ENCODE measurements around the gene FRS2.
A peak's percentile ranks its signal among the peaks of the same experiment; 100 is the strongest.
"Not testable (repeated sequence)": the region's sequence is repeated elsewhere in the genome, so short reads cannot be mapped to it uniquely, and the experiment has no call there.

Gene FRS2

DNA sequence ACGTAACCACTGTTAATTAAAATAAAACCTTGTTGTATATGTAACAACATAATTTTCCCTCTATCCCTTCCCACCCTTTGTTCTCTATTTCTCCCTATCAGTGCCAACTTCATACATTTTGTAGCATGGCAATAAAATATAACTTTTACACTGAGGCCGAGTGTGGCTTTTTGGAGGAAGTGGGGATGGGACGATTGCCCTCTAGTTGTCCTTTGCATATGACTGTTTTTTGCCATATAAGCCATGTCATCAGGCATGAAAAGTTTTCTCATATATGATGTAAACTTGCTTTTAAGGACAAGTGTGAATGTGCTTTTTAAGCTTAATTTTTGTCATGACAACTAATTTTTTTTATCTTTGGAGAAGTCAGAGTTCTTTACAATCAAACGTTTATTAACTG lies 108.8 kb downstream of the FRS2 start:
- no peak for DNase-seq (ENCODE audit: low read depth in 2 of 2)

DNA sequence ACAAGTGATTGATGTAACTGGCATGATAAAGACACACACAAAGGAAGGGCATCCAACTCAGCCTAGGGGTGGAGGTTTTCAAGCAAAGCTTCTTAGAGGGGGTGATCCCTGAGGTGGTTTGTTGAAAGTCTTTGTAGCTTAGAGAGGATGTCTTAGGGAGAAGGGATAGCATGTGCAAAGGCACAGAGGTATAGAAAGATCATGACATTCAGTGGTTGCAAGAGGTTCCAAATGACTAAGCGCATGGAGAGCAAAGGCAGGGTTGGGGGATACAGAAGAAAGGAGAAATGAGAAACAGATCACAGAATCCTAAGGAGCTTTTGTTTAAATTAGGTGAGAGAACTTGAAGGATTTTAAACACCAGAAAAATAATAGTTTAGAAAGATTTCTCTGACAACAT lies 109.9 kb downstream of the FRS2 start:
- DNase-seq (ENCODE audit: low read depth in 2 of 2): no peak

DNA sequence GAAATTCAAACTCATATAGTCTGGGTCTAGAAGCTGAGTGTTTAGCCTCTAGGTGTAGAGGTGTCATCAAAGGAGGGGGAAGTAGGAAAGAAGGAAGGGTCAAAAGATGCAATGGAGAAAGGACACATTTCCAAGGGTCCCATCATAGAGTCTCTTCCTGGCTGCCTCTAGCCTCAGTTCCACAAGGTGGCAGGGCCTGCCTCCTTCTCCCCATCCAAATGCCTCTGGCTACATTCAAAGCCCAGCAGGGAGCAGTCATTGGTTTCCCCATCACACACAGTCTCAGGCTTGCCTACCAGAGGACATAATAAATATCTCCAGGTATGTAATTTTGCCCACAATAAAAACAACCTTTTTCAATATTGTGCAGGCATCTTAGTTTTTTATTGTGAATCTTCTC lies 113.0 kb downstream of the FRS2 start:
- DNase-seq (ENCODE audit: low read depth in 2 of 2): no peak

DNA sequence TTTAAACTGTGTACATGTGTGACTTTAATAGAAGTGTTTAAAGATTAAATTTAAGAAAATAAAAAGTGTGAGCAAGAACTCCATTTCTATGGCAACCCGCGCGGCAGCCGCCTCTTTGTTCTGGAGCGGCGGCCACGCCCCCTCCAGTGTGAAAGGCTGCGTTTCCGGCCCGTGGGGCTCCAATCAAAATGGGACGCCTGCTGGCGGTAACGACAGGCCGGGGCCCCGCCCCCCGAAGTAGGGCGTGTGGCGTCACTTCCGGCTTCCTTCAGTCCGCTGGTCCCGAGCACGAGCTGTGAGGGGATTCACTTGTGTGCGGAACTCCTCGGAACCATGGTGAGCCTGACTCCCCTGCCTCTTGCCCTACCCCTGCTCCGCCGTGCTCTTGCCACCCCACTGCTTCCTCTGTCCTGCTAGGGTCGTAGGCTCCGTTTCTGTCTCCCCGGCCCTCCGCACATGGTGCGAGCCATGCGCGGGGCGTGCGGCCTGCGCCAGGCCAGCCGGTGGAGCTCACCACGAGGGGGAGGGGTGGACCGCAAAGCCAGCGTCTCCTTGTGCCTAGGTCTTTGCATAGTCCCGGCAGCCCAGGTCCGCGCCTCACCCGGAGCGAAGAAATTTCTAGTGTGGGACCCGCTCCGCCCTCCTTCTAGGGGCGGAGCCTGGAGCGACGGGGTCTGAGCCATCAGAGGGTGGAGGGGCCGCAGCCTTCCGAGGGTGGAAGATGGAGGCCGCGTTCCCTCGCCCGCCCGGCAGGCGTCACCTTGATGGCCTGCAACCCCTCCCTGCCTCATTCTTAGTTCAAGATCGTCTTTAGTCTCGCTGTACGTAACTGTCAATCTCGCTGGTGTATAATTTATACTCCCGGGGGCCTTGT lies 115.2 kb downstream of the FRS2 start, which contains the start of gene CCT2:
Gene CCT2 (plus strand): TSS at position 271 of the 874 bp plus-strand sequence. CDS start 63 bp downstream, at position 334.
- DNase-seq (ENCODE audit: low read depth in 2 of 2): peak; percentile 93 to 95

DNA sequence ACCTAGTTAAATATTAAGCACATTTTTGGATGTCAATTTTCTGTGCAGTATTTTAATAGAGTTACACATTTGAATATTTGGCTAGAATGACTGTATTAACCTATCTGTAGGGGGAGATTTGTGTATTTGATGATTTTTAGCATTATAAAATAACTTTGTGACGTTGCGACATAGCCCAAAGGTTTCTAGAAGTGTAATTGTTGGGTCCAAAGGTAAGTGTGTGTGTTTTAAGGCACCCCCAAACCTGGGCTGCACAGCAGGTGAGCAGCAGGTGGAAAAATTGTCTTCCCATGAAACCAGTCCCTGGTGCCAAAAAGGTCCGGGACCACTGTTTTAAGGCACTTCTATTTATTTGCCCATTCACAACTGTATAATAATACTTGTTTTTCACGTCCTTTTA lies 118.3 kb downstream of the FRS2 start:
- no peak for DNase-seq (ENCODE audit: low read depth in 2 of 2)

DNA sequence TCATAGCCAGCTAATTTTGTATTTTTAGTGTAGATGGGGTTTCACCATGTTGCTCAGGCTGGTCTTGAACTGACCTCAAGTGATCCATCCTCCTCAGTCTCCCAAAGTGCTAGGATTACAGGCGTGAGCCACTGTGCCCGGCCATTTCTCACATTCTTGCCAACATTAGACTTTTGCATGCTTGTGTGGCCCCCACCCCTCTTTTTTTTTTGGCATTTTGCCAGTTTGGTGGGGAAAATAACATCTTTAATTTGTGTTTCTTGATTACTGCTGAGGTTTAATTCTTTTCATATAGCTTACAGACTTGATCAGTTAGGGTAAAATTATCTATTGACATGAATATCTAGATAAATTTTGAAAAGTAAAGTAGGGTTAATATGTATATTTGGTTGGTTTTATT lies 118.9 kb downstream of the FRS2 start:
- no peak for DNase-seq (ENCODE audit: low read depth in 2 of 2)

DNA sequence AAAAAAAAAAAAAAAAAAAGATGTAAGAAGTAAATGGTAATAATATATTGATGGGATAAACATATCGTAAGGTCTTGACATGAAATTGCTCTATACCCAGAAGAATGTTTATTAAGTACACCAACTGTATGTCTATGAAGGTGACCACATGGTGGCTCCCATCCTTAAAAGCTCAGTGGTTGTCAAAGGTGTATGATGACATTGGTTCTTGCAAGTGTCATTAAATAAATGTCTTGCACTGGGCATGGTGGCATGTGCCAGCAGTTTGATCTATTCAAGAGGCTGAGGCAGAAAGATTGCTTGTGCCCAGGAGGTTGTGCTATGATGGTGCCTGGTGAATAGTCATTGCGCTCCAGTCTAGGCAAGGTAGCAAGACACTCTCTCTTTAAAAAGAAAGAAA lies 125.5 kb downstream of the FRS2 start:
- no peak for DNase-seq (ENCODE audit: low read depth in 2 of 2)

DNA sequence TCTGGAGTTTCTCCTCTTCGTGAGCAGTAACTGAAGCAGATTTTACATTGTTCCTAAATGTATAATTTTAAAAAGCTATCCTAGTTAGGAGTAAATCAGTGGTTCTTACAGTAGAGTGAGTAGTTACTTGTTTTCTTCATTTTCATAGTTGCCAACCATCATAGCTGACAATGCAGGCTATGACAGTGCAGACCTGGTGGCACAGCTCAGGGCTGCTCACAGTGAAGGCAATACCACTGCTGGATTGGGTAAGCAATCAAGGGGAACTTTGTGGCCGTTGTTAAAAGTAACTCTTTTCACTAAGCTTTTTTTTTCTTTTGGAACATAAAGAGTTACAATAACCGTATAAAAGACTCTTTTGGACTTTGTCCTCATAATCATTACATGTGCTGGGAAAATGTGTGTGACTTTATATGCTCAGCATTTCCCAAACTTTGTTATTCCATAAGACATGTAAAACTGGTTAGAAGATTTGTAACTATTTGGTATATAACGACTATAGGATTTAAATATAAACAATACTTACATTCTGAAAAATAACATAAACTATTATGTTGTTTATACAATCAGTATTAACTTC lies 128.1 kb downstream of the FRS2 start:
- DNase-seq (ENCODE audit: low read depth in 2 of 2): no peak

DNA sequence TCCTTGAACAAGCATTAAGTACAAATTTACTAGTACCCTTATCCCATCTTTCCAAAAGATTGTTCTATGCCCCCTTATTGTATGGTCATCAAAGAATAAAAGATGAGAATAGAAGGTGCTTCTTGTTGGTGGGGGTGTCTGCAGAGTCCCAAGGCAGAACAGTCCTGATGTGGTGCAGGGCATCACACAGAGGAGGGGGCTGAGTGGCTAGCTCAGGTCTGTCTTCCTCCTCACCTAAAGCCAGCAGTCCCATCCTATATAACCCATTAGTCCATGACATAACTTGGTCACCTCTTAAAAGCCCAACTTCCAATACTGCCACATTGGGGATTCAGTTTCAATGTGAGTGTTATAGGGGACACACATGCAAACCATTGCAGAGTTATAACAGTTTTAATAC lies 130.6 kb downstream of the FRS2 start:
- DNase-seq (ENCODE audit: low read depth in 2 of 2): no peak

DNA sequence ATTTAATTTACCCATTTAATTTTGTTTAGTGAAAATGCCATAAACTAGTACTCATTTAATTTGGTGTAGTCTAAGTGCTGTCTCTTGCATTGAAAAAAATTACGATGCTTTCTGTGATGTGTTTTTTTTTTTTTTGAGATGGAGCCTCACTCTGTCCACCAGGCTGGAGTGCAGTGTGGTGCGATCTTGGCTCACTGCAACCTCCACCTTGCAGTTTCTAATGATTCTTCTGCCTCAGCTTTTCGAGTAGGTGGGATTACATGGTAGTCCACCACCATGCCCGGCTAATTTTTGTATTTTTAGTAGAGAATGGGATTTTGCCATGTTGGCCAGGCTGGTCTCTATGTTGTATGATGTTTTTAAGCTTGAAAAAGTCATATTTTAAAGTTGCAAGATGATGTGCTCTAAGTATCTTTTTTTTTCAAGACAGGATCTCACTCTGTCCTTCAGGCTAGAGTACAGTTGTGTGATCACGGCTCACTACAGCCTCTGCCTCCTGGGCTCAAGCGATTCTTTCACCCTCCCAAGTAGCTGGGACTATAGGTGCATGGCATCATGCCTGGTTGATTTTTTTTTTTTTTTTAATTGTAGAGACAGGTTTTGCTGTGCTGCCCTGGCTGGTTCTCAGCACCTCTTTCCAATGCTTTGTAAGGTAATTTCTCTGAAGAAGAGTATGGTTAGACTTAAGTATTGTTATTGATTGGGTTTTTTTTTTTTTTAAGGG lies 131.9 kb downstream of the FRS2 start:
- no peak for DNase-seq (ENCODE audit: low read depth in 2 of 2)

DNA sequence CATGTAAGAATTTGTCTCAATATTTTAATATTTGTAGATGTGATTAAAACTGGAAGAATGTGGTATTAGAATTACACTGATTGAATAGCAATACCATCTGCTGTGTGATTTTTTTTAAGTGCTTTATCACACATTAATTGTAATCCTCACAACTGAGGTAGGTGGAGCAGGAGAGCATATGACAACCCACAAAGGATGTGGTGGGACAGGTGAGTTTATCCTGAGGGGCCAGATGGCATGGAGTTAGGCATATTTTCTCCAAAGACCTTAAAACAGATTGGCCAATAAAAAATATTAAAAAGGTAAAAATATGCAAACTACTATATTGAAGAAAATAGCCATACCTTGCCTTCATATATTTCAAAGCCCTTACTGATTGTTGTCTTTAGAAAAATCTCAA lies 132.8 kb downstream of the FRS2 start:
- no peak for DNase-seq (ENCODE audit: low read depth in 2 of 2)

DNA sequence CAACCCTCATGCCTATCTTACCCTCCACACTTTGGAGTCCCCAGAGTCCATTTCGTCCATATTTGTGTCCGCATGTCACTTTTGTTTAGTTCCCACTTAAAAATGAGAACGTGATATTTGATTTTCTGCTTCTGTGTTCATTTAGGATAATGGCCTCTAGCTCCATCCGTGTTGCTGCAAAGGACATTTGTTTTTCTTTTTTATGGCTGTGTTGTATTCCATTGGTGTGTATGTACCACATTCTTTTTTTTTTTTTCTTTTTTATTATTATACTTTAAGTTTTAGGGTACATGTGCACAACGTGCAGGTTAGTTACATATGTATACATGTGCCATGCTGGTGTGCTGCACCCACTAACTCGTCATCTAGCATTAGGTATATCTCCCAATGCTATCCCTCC lies 133.4 kb downstream of the FRS2 start:
- not testable (repeated sequence) for DNase-seq (ENCODE audit: low read depth in 2 of 2)

DNA sequence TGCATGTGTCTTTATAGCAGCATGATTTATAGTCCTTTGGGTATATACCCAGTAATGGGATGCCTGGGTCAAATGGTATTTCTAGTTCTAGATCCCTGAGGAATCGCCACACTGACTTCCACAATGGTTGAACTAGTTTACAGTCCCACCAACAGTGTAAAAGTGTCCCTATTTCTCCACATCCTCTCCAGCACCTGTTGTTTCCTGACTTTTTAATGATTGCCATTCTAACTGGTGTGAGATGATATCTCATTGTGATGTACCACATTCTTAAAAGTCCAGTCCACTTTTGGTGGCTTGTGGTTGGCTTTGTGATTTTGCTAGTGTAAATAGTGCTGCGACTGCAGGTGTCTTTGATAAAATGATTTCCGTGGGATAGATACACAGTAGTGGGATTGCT lies 134.1 kb downstream of the FRS2 start:
- DNase-seq (ENCODE audit: low read depth in 2 of 2): not testable (repeated sequence)

DNA sequence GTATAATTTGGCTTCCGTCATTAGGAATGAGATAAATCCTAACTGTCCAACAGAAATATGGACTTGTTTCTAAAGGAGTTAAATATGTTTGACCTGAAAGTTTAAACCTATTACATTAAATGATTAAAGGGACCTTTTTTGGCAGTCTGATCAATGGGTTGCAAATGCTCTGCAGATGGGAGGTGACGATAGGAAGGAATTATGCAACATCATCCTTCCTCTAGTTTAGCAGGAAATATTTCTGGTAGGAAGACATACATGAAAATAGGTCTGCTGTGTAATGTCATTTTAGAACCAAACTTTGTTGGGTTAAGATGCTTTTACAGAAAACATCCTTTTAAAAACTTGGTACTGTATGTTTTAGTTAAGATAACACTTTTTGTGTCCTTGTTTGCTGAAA lies 137.9 kb downstream of the FRS2 start:
- DNase-seq (ENCODE audit: low read depth in 2 of 2): no peak

DNA sequence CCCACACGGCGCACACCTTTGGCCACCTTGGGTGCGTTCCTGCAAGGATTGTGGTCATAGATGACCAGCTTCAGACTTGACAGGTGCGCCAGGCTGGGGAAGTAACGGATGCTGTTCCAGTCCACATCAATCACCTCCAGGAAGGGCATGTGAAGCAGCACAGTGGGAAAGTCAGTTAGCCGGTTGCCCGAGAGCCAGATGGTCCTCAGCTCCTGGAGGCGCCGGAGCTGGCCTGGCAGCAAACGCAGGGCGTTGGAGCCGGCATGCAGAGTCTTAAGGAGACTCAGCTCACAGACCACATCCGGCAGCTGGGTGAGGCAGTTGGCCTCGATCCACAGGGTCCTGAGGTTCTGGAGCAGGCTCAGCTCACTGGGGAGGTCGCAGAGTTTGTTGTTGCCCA lies 139.9 kb downstream of the FRS2 start:
- DNase-seq (ENCODE audit: low read depth in 2 of 2): no peak

DNA sequence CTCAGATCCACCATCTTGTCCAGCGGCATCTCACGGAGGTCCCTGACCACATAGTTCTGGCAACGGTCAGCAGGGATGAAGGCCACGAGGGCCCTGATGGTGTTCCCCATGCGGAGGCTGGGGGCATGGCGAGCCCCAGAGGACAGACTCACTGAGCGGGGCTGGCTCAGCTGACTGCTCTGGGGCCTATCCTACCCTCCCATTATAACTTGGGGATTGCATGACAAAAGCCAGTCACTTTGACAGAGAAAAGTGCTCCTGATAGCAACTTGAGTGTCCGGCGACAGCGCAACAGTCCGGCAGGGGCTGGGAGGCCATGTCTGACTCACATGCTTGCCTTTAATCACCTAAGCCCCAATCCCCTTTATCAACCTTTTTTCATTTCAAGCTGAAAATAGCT lies 140.5 kb downstream of the FRS2 start, which contains the start of gene LRRC10:
Gene LRRC10 (minus strand): TSS at position 179 of the 400 bp plus-strand sequence. CDS start 69 bp downstream, at position 110.
- DNase-seq (ENCODE audit: low read depth in 2 of 2): no peak

DNA sequence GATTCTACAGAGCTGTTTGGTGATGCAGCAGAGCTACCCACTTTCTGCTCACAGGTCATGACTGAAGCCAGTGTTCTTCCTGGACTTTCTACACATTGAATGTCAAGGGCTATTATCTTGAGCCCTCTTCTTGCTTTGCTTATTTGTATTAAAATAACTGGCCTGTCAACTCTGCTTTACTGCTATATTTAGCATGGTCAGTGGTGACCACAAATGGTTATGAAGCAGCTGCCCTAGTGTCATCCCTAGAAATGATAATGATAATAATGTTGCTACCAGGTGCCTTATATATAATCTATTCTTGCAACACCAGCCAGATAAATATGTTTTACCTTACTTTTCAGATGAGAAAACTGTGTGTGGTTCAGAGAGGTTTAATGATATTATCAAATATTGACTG lies 143.2 kb downstream of the FRS2 start:
- DNase-seq (ENCODE audit: low read depth in 2 of 2): no peak

DNA sequence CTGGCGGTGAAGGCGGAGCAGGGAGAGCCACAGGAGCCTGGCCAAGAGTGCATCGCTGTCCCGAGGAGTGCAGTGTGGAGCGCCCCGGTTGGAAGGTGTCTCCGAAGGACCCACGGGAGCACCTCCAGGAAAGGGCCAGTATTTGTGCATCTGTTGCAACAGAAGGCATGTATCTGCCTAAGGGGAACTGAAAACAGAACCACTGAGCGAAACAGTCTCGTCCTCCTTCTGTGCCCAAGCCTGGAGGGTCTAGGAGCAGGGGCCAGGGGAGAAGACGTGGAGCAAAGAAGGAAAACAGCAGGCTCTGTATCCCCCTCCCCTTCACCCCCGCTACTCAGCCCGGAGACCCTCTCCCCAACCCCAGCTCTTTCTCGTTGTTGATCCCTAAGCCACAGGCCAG lies 145.8 kb downstream of the FRS2 start:
- no peak for DNase-seq (ENCODE audit: low read depth in 2 of 2)

DNA sequence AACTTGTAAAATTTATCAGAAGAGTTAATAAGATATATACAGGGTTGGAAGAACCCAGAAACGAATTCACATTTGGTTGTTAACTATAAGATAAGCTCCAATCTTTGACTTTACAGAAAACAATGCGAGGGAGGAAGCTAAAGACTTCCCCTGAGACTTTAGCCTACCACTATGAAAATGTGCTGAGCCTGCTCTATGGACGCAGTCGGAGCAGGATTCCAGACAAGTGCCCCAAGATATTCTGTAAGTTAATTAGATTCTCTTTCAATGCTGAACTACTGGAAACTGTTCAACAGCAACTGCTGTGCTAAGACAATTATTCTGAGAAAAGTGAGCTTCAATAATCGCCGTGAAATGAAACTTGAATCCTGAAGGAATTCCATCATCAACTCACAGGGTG lies 148.9 kb downstream of the FRS2 start:
- no peak for DNase-seq (ENCODE audit: low read depth in 2 of 2)

DNA sequence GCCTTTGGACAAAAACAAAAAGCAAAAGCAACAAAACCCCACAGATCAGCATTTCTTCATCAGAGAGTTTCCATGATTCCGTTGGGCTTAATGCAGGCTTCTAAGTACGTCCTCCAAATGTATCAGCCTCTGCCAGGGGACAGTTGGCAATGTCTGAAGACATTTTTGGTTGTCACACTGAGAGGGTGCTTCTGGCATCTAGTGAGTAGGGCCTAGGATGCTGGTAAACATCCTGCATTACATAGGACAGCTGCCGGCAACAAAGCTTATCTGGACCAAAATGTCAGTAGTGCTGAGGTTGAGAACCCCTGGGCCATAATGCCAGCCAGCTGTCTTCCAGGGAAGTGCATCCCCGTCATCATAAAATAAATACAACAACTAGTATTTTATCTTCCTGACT lies 149.9 kb downstream of the FRS2 start:
- DNase-seq (ENCODE audit: low read depth in 2 of 2): no peak

DNA sequence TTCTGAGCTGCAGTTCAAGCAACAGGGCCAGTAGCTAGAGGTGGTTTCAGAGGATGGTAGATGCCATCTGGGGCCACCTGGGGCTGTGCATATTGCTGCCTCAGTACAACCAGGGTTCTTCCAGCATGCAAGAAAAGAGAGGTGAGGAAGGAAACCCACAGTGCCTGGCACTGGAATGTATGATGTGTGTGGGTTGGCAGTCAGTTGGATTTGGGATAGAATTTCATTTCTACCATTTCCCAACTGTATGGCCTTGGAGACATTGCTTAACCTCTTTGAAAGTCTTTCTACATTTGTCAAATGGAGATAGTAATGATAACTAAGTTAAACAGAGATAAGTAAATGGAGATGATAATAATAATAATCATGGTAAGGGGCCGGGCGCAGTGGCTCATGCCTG lies 150.7 kb downstream of the FRS2 start:
- no peak for DNase-seq (ENCODE audit: low read depth in 2 of 2)

DNA sequence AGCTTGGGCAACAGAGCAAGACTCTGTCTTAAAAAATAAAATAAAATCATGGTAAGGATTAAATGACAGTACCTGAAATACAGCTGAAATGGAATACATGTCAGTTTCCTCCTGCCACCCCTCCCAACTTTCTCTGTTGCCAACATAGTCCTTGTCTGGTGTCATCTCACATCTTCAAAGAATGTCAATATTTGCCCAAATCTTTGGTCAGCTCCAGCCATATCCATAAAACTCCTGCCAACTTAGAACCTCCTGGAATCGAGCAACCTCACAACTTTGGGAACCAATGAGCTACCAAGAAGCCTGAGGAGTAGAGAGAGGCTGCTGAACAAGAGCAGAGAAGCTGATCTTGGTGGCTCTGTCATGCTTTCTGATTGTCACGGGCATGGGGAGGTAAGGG lies 151.4 kb downstream of the FRS2 start:
- no peak for DNase-seq (ENCODE audit: low read depth in 2 of 2)

DNA sequence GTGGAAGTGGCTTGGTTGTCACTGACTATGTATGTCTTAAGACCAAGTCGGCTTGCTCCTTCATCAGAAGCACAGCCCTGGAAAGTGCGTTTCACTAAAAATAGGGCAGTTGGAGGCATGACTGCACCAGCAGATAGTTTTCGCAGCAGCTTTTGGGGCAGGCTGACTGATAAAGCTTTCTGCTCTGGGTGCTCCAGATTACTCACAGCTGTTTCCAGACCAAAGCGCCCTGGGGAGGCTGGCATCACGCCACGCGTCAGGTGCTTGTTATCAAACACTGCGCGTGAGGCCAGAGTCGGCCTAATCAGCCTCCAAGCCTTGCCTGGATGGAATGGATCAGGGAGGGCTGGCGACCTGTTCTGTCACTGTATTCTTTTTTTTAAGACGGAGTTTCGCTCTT lies 153.8 kb downstream of the FRS2 start:
- no peak for DNase-seq (ENCODE audit: low read depth in 2 of 2)
